WTC11 (cell line): ENCODE measurements around the gene RBM34. TPM values are rescaled to one million over a fixed set of nuclear protein-coding genes. Genes with fewer than 3 reads are reported as not detected.

Experiments used
- ARID4B ChIP-seq: sonication (generic); formaldehyde crosslinking; IDR thresholded peaks from 2 replicates; pipeline ENCODE4 v1.8.0; 2023; ENCODE audit warnings: missing genetic modification reagents, mild to moderate bottlenecking, borderline replicate concordance
- E2F4 ChIP-seq: sonication (generic); formaldehyde crosslinking; IDR thresholded peaks from 2 replicates; pipeline ENCODE4 v1.8.1; 2022; ENCODE audit warnings: low read depth, mild to moderate bottlenecking, moderate library complexity, missing genetic modification reagents, borderline replicate concordance
- ESRRA ChIP-seq: sonication (generic); formaldehyde crosslinking; IDR thresholded peaks from 2 replicates; pipeline ENCODE4 v1.8.1; 2022; ENCODE audit warnings: mild to moderate bottlenecking, missing genetic modification reagents, borderline replicate concordance
- FOXJ3 ChIP-seq: sonication (generic); formaldehyde crosslinking; IDR thresholded peaks from 2 replicates; pipeline ENCODE4 v1.9.0; 2021; ENCODE audit warnings: missing genetic modification reagents, mild to moderate bottlenecking, borderline replicate concordance
- GRHL2 ChIP-seq: fragments of 250-450 bp; sonication (Bioruptor Pico); IDR thresholded peaks from 2 replicates; pipeline ENCODE4 v1.8.0; 2022; ENCODE audit warnings: mild to moderate bottlenecking, moderate library complexity; ENCODE audit not compliant: insufficient replicate concordance, severe bottlenecking
- HMGXB4 ChIP-seq: sonication (generic); formaldehyde crosslinking; IDR thresholded peaks from 2 replicates; pipeline ENCODE4 v1.8.1; 2023; ENCODE audit warnings: mild to moderate bottlenecking, moderate library complexity, missing genetic modification reagents
- IRF1 ChIP-seq: sonication (generic); formaldehyde crosslinking; IDR thresholded peaks from 2 replicates; pipeline ENCODE4 v1.8.0; 2023; ENCODE audit warnings: missing genetic modification reagents
- IRF2 ChIP-seq: sonication (generic); formaldehyde crosslinking; IDR thresholded peaks from 2 replicates; pipeline ENCODE4 v1.8.0; 2022; ENCODE audit warnings: low read depth, missing genetic modification reagents, borderline replicate concordance
- MLX ChIP-seq: sonication (generic); formaldehyde crosslinking; IDR thresholded peaks from 2 replicates; pipeline ENCODE4 v1.8.1; 2023; ENCODE audit warnings: mild to moderate bottlenecking, missing genetic modification reagents, moderate library complexity
- OVOL2 ChIP-seq: fragments of 250-450 bp; sonication (Bioruptor Pico); IDR thresholded peaks from 2 replicates; pipeline ENCODE4 v1.9.0; 2021; ENCODE audit warnings: mild to moderate bottlenecking, borderline replicate concordance
- PRDM15 ChIP-seq: sonication (generic); formaldehyde crosslinking; IDR thresholded peaks from 2 replicates; pipeline ENCODE4 v1.8.0; 2022; ENCODE audit warnings: missing genetic modification reagents
- RELA ChIP-seq: sonication (generic); formaldehyde crosslinking; IDR thresholded peaks from 2 replicates; pipeline ENCODE4 v1.8.1; 2022; ENCODE audit warnings: missing genetic modification reagents, mild to moderate bottlenecking, borderline replicate concordance
- TEAD1 ChIP-seq: sonication (generic); formaldehyde crosslinking; IDR thresholded peaks from 2 replicates; pipeline ENCODE4 v1.8.0; 2022; ENCODE audit warnings: mild to moderate bottlenecking, missing genetic modification reagents
- ZBTB21 ChIP-seq: sonication (generic); formaldehyde crosslinking; IDR thresholded peaks from 2 replicates; pipeline ENCODE4 v1.8.1; 2023; ENCODE audit warnings: mild to moderate bottlenecking, missing genetic modification reagents, borderline replicate concordance
- ZNF263 ChIP-seq: sonication (generic); formaldehyde crosslinking; IDR thresholded peaks from 2 replicates; pipeline ENCODE4 v1.8.1; 2022; ENCODE audit warnings: low read depth, mild to moderate bottlenecking, moderate library complexity, missing genetic modification reagents
- ZNF317 ChIP-seq: sonication (generic); formaldehyde crosslinking; IDR thresholded peaks from 2 replicates; pipeline ENCODE4 v1.8.1; 2023; ENCODE audit warnings: low read depth, mild to moderate bottlenecking, moderate library complexity, missing genetic modification reagents, borderline replicate concordance
- ZNF396 ChIP-seq: fragments of 250-450 bp; sonication (Bioruptor Pico); IDR thresholded peaks from 2 replicates; pipeline ENCODE4 v1.8.0; 2021; ENCODE audit warnings: mild to moderate bottlenecking, moderate library complexity, borderline replicate concordance
- ZNF532 ChIP-seq: fragments of 250-450 bp; sonication (Bioruptor Pico); IDR thresholded peaks from 2 replicates; pipeline ENCODE4 v1.9.0; 2021; ENCODE audit warnings: mild to moderate bottlenecking, borderline replicate concordance
- total RNA-seq: library from RNA; stranded (reverse); gene quantifications from 3 replicates; pipeline ENCODE4 v1.2.3, GENCODE V29; 2021

The RBM34 gene
- total RNA-seq, 1 experiment from 2014 or later = 112 TPM

GRCh38 chr1:235128456-235129328 lies 32.4 kb downstream of the RBM34 start, which contains the start of gene TOMM20 (continued):
- TF ChIP-seq ARID4B (CRISPR knock-in tag) (peak; percentile 91), E2F4 (CRISPR knock-in tag) (0 out of 2 replicates have a peak, but pooled peaks have one; percentile 17), ZNF317 (CRISPR knock-in tag) (no peak), OVOL2 (CRISPR knock-in tag) (no peak), FOXJ3 (CRISPR knock-in tag) (no peak), ZNF263 (no peak), IRF2 (CRISPR knock-in tag) (0 out of 2 replicates have a peak, but pooled peaks have one; percentile 31), ZNF532 (no peak), ESRRA (CRISPR knock-in tag) (peak; percentile 80), ZBTB21 (CRISPR knock-in tag) (no peak), RELA (no peak), ZNF396 (CRISPR knock-in tag) (no peak), HMGXB4 (peak; percentile 95), PRDM15 (CRISPR knock-in tag) (no peak), MLX (no peak), IRF1 (peak; percentile 67), GRHL2 (no peak), TEAD1 (CRISPR knock-in tag) (peak; percentile 77; the same call in 1 of the 2 replicates)
